ENCODE data around the gene GALNT2. TPM values are rescaled to one million over a fixed set of nuclear protein-coding genes. Genes with fewer than 3 reads are reported as not detected.

Gene GALNT2
- total RNA-seq, 1 experiment from 2014 or later: 152 TPM

- intact Hi-C loops (cut with micrococcal nuclease; ENCODE audit: unreplicated experiment): no loop called here
- Histone ChIP-seq H3K4me3 (ENCODE audit: low read depth in 2 of 2, low read length in 2 of 2) (no peak overlapping the region), H3K9me3 (ENCODE audit: control insufficient read depth, insufficient read depth, low read depth, low read length) (no peaks in the 10 kb centered on the region), H3K4me1 (ENCODE audit: control insufficient read depth, insufficient read depth, low read length) (no peaks in the 10 kb centered on the region), H3K27me3 (ENCODE audit: control insufficient read depth, insufficient read depth, low read length) (no peaks in the 10 kb centered on the region), H3K36me3 (ENCODE audit: control insufficient read depth, insufficient read depth, low read length) (no peaks in the 10 kb centered on the region; the same call in 1 of the 2 replicates), H3K27ac (ENCODE audit: low read length) (no peak overlapping the region)
- in situ Hi-C loops (cut with HindIII; ENCODE audit: low pct_unique_long_range_greater_than_20kb, low sequenced_read_pairs): no loop called here
- no peak for DNase-seq (ENCODE audit: low read depth, low spot score)
- no TSS peak for BruUV-seq (replicated peaks)
- CTCF ChIA-PET: no interaction called here
- no peak for ATAC-seq
- no peak for TF ChIP-seq TCF7L2 (IDR thresholded peaks at IDR 0.05; ENCODE audit: low read depth, low read length)
- no peak for TF ChIP-seq CTCF (IDR thresholded peaks at IDR 0.05)
- no peak for TF ChIP-seq REST (IDR thresholded peaks at IDR 0.05; ENCODE audit: insufficient read depth in 1 of 2, low read depth in 2 of 2, low read length in 1 of 2)
- POLR2A ChIA-PET: no interaction called here
Observed at GRCh38 chr1:230206976-230207375, 139.9 kb downstream of the GALNT2 start.

- Histone ChIP-seq H3K9me3 (ENCODE audit: control insufficient read depth, insufficient read depth, low read depth, low read length) (no peaks in the 10 kb centered on the region), H3K27me3 (ENCODE audit: control insufficient read depth, insufficient read depth, low read length) (no peaks in the 10 kb centered on the region), H3K36me3 (ENCODE audit: control insufficient read depth, insufficient read depth, low read length) (no peaks in the 10 kb centered on the region), H3K4me1 (ENCODE audit: control insufficient read depth, insufficient read depth, low read length) (no peaks in the 10 kb centered on the region), H3K4me3 (ENCODE audit: low read depth in 2 of 2, low read length in 2 of 2) (no peak overlapping the region), H3K27ac (ENCODE audit: low read length) (no peak overlapping the region)
- intact Hi-C loops (cut with micrococcal nuclease; ENCODE audit: unreplicated experiment) (no loop called here), in situ Hi-C loops (cut with HindIII; ENCODE audit: low pct_unique_long_range_greater_than_20kb, low sequenced_read_pairs) (no loop called here)
- DNase-seq (ENCODE audit: low read depth, low spot score) (no peak), ATAC-seq (no peak)
- POLR2A ChIA-PET: no interaction called here
- CTCF ChIA-PET: no interaction called here
- TF ChIP-seq TCF7L2 (IDR thresholded peaks at IDR 0.05; ENCODE audit: low read depth, low read length): no peak
- no peak for TF ChIP-seq POLR2AphosphoS5 (IDR thresholded peaks at IDR 0.05; ENCODE audit: low read depth, low read length)
- no TSS peak for BruUV-seq (replicated peaks)
Observed at GRCh38 chr1:230207598-230207997, 140.6 kb downstream of the GALNT2 start.

- no peak overlapping the region for H3K27ac ChIP-seq (ENCODE audit: low read length)
- ChIA-PET POLR2A (no interaction called here), CTCF (no interaction called here)
- no peaks in the 10 kb centered on the region for H3K36me3 ChIP-seq (ENCODE audit: control insufficient read depth, insufficient read depth, low read length)
- no peaks in the 10 kb centered on the region for H3K9me3 ChIP-seq (ENCODE audit: control insufficient read depth, insufficient read depth, low read depth, low read length)
- BruUV-seq (replicated peaks): no TSS peak
- DNase-seq (ENCODE audit: low read depth, low spot score): no peak
- no peaks in the 10 kb centered on the region for H3K27me3 ChIP-seq (ENCODE audit: control insufficient read depth, insufficient read depth, low read length)
- ATAC-seq: no peak
- H3K4me3 ChIP-seq (ENCODE audit: low read depth in 2 of 2, low read length in 2 of 2): no peak overlapping the region
- H3K4me1 ChIP-seq (ENCODE audit: control insufficient read depth, insufficient read depth, low read length): no peaks in the 10 kb centered on the region
- in situ Hi-C loops (cut with HindIII; ENCODE audit: low pct_unique_long_range_greater_than_20kb, low sequenced_read_pairs) (no loop called here), intact Hi-C loops (cut with micrococcal nuclease; ENCODE audit: unreplicated experiment) (no loop called here)
- TF ChIP-seq SIN3A (IDR thresholded peaks at IDR 0.05; ENCODE audit: borderline replicate concordance, insufficient read depth, low read depth, low read length): no peak
- TF ChIP-seq POLR2AphosphoS5 (IDR thresholded peaks at IDR 0.05; ENCODE audit: low read depth, low read length): no peak
- no peak for TF ChIP-seq CTCF (IDR thresholded peaks at IDR 0.05)
- TF ChIP-seq TCF7L2 (IDR thresholded peaks at IDR 0.05; ENCODE audit: low read depth, low read length): no peak
- TF ChIP-seq REST (IDR thresholded peaks at IDR 0.05; ENCODE audit: insufficient read depth in 1 of 2, low read depth in 2 of 2, low read length in 1 of 2): no peak
Observed at GRCh38 chr1:230208619-230209261, 141.7 kb downstream of the GALNT2 start.
